ENCODE data around the gene NFATC2.

The NFATC2 gene

GRCh38 chr20:51412951-51413481, 129.5 kb downstream of the NFATC2 start:
- peak; percentile 47 for DNase-seq (ENCODE audit: low spot score)

- DNase-seq (ENCODE audit: low spot score), result peak; percentile 35
These were observed 130.1 kb downstream of the NFATC2 start for GRCh38 chr20:51412333-51412871.

- no peak for DNase-seq (ENCODE audit: low spot score)
These were observed 130.6 kb downstream of the NFATC2 start for GRCh38 chr20:51411870-51412269.

- DNase-seq (ENCODE audit: low spot score), result no peak
These were observed 131.8 kb downstream of the NFATC2 start for GRCh38 chr20:51410586-51411325.

GRCh38 chr20:51409192-51409880, 133.2 kb downstream of the NFATC2 start:
- DNase-seq (ENCODE audit: low spot score), result no peak

GRCh38 chr20:51404297-51405060, 138.0 kb downstream of the NFATC2 start:
- DNase-seq (ENCODE audit: low spot score), result no peak

GRCh38 chr20:51403466-51404220, 138.9 kb downstream of the NFATC2 start:
- DNase-seq (ENCODE audit: low spot score), result no peak

- no peak for DNase-seq (ENCODE audit: low spot score)
These were observed 140.3 kb downstream of the NFATC2 start for GRCh38 chr20:51402201-51402600.

GRCh38 chr20:51401496-51401895, 141.0 kb downstream of the NFATC2 start:
- no peak for DNase-seq (ENCODE audit: low spot score)

GRCh38 chr20:51400051-51400926, 142.2 kb downstream of the NFATC2 start:
- no peak for DNase-seq (ENCODE audit: low spot score)

- no peak for DNase-seq (ENCODE audit: low spot score)
These were observed 143.3 kb downstream of the NFATC2 start for GRCh38 chr20:51399006-51399890.

GRCh38 chr20:51398552-51398951, 144.0 kb downstream of the NFATC2 start:
- no peak for DNase-seq (ENCODE audit: low spot score)

- DNase-seq (ENCODE audit: low spot score), result no peak
These were observed 144.4 kb downstream of the NFATC2 start for GRCh38 chr20:51398083-51398482.

GRCh38 chr20:51397137-51397536, 145.4 kb downstream of the NFATC2 start:
- no peak for DNase-seq (ENCODE audit: low spot score)

- DNase-seq (ENCODE audit: low spot score), result no peak
These were observed 146.1 kb downstream of the NFATC2 start for GRCh38 chr20:51396365-51396909.

GRCh38 chr20:51394706-51395105, 147.8 kb downstream of the NFATC2 start:
- no peak for DNase-seq (ENCODE audit: low spot score)

- peak; percentile 28 for DNase-seq (ENCODE audit: low spot score)
These were observed 148.9 kb downstream of the NFATC2 start for GRCh38 chr20:51393571-51393970.

GRCh38 chr20:51392614-51393186, 149.8 kb downstream of the NFATC2 start:
- DNase-seq (ENCODE audit: low spot score), result no peak

- DNase-seq (ENCODE audit: low spot score), result no peak
These were observed 150.6 kb downstream of the NFATC2 start for GRCh38 chr20:51391926-51392325.
